ENCODE measurements around the gene FARP1.

The FARP1 gene

DNA sequence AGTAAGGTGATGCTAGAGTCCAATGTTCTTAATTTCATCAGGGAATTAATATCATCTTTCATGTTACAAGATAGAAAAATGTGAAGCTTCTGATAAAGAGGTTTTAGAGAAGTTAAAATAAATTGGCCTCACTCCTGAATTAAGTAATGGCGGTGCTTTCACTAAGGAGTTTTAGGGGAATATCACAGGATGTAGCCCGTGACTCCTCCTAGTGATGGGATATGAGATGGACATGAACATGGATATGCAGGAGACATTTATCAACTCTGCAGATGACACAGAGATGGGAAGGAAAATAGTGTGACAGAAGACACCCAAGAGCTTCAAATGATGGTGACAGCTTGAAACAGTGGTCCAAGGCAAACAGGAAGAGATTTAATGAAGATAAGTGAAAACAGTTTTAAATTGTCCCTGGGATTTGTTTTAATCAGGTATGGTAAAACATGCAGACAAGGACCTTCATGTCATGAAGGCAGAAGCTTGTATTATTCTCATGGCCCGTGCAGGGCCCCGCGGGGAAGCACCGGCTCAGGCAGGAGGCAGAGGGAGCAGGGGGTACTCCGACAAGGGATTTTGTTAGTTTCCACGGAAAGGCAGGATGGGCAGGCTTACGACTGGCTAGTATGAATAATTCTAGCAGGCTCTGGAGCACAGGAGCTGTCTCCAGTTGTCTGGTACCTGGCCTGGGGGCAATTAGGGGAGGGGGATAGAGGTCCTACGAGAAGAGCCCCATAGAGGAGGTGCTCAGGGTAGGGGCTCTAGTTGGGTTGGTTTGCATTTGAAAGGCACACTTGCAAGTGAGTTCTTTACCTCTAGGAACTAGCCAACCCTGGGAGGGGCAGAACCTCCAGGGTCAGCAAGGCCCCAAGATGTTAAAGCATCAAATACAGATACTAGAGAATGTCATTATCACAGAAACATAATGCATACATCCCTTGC lies 38.7 kb upstream of the FARP1 start:
- H3K4me1 ChIP-seq (ENCODE audit: low read depth, poor library complexity, severe bottlenecking), result no peaks in the 10 kb centered on the region
- no peak overlapping the region for H3K4me3 ChIP-seq (IDR thresholded peaks at IDR 0.05; ENCODE audit: insufficient read depth, low read depth, low read length)
- H3K9ac ChIP-seq, result no peak overlapping the region
- H3K4me2 ChIP-seq, result no peak overlapping the region
- TF ChIP-seq, protein P1, sequence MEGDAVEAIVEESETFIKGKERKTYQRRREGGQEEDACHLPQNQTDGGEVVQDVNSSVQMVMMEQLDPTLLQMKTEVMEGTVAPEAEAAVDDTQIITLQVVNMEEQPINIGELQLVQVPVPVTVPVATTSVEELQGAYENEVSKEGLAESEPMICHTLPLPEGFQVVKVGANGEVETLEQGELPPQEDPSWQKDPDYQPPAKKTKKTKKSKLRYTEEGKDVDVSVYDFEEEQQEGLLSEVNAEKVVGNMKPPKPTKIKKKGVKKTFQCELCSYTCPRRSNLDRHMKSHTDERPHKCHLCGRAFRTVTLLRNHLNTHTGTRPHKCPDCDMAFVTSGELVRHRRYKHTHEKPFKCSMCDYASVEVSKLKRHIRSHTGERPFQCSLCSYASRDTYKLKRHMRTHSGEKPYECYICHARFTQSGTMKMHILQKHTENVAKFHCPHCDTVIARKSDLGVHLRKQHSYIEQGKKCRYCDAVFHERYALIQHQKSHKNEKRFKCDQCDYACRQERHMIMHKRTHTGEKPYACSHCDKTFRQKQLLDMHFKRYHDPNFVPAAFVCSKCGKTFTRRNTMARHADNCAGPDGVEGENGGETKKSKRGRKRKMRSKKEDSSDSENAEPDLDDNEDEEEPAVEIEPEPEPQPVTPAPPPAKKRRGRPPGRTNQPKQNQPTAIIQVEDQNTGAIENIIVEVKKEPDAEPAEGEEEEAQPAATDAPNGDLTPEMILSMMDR (conservative IDR thresholded peaks at IDR 0.05; ENCODE audit: low read depth, low read length), result no peak
- H3K79me2 ChIP-seq (ENCODE audit: insufficient read depth, low read depth), result no peaks in the 10 kb centered on the region
- no peak overlapping the region for H2AFZ ChIP-seq (ENCODE audit: low read depth)
- no peaks in the 10 kb centered on the region for H3K36me3 ChIP-seq (ENCODE audit: insufficient read depth)
- no peak overlapping the region for H3K27ac ChIP-seq
- no peaks in the 10 kb centered on the region for H3K27me3 ChIP-seq (ENCODE audit: insufficient read depth, low read depth)
- H4K20me1 ChIP-seq (ENCODE audit: insufficient read depth), result no peaks in the 10 kb centered on the region

DNA sequence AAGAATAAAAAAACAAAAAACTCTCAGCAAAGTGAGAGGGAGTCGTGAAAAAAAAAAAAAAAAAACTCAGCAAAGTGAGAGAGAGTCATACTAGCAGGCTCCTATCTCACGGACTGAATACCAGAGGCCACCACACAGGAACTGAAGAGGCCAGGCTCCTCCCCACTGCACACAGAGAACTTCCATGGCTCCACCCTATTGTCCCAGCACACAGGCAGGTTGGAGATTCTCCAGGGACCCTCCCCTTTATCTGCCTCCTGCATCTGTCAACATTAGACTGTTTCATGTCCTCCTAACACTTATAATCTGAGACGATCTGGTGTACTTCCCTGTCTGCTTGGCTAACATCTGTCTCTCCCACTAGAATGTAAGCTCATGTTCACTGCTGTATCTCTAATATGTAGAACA lies 37.0 kb upstream of the FARP1 start:
- Histone ChIP-seq H3K4me2 (no peak overlapping the region), H3K27ac (no peak overlapping the region), H3K9ac (no peak overlapping the region), H3K36me3 (ENCODE audit: insufficient read depth) (no peaks in the 10 kb centered on the region), H3K4me1 (ENCODE audit: low read depth, poor library complexity, severe bottlenecking) (no peaks in the 10 kb centered on the region), H3K27me3 (ENCODE audit: insufficient read depth, low read depth) (no peaks in the 10 kb centered on the region), H3K4me3 (IDR thresholded peaks at IDR 0.05; ENCODE audit: insufficient read depth, low read depth, low read length) (no peak overlapping the region), H4K20me1 (ENCODE audit: insufficient read depth) (no peaks in the 10 kb centered on the region), H3K79me2 (ENCODE audit: insufficient read depth, low read depth) (no peaks in the 10 kb centered on the region), H2AFZ (ENCODE audit: low read depth) (no peak overlapping the region)
- TF ChIP-seq, protein P1 (conservative IDR thresholded peaks at IDR 0.05; ENCODE audit: low read depth, low read length), result no peak

DNA sequence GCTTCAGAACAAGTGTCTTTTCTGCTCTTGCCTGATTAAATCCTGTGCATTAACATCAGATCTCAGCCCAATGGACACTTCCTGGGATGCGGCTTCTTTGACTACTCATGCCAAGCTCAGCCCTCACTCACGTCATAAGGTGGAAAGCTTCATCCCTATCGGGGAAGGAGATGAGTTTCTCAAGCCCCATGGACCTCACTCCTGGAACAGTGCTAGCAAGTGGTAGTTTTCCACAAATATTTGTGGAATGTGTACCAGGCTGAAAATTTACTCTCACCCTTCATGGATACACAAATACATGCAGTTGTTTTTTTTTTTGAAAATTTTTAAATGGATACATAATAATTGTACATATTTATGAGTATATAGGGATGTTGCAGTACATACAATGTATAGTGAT lies 34.6 kb upstream of the FARP1 start:
- TF ChIP-seq, protein P1 (conservative IDR thresholded peaks at IDR 0.05; ENCODE audit: low read depth, low read length), result no peak

DNA sequence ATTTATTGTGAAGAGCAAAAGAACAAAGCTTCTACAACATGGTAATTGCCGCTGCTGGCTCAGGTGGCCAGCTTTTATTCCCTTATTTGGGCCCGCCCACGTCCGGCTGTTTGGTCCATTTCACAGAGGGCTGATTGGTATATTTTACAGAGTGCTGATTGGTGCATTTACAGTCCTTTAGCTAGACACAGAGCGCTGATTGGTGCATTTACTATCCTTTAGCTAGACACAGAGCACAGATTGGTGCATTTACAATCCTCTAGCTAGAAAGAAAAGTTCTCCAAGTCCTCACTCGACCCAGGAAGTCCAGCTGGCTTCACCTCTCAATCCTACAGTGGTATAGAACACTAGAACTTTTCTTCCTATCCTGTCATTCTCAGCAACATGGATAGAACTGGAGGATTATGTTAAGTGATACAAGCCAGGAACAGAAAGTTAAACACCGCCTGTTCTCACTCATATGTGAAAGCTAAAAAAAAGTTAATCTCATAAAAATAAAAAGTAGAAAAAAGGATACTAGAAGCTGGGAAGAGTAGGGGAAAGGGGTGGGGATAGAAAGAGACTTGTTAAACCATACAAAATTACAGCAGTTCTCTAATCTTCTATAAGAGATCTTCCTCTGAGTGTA lies 33.6 kb upstream of the FARP1 start:
- no peaks in the 10 kb centered on the region for H3K79me2 ChIP-seq (ENCODE audit: insufficient read depth, low read depth)
- H3K27me3 ChIP-seq (ENCODE audit: insufficient read depth, low read depth), result no peaks in the 10 kb centered on the region
- no peak overlapping the region for H3K9ac ChIP-seq
- no peak overlapping the region for H2AFZ ChIP-seq (ENCODE audit: low read depth)
- TF ChIP-seq, protein P1 (conservative IDR thresholded peaks at IDR 0.05; ENCODE audit: low read depth, low read length), result no peak
- no peaks in the 10 kb centered on the region for H4K20me1 ChIP-seq (ENCODE audit: insufficient read depth)
- H3K36me3 ChIP-seq (ENCODE audit: insufficient read depth), result no peaks in the 10 kb centered on the region
- no peak overlapping the region for H3K4me3 ChIP-seq (IDR thresholded peaks at IDR 0.05; ENCODE audit: insufficient read depth, low read depth, low read length)
- H3K4me2 ChIP-seq, result no peak overlapping the region
- H3K4me1 ChIP-seq (ENCODE audit: low read depth, poor library complexity, severe bottlenecking), result no peaks in the 10 kb centered on the region
- no peak overlapping the region for H3K27ac ChIP-seq

More for the DNA sequence above, 34.6 kb upstream of the FARP1 start:
- H4K20me1 ChIP-seq (ENCODE audit: insufficient read depth), result no peaks in the 10 kb centered on the region
- no peak overlapping the region for H3K4me2 ChIP-seq
- no peak overlapping the region for H2AFZ ChIP-seq (ENCODE audit: low read depth)
- no peaks in the 10 kb centered on the region for H3K36me3 ChIP-seq (ENCODE audit: insufficient read depth)
- no peak overlapping the region for H3K4me3 ChIP-seq (IDR thresholded peaks at IDR 0.05; ENCODE audit: insufficient read depth, low read depth, low read length)
- H3K27ac ChIP-seq, result no peak overlapping the region
- no peaks in the 10 kb centered on the region for H3K4me1 ChIP-seq (ENCODE audit: low read depth, poor library complexity, severe bottlenecking)
- no peaks in the 10 kb centered on the region for H3K79me2 ChIP-seq (ENCODE audit: insufficient read depth, low read depth)
- H3K27me3 ChIP-seq (ENCODE audit: insufficient read depth, low read depth), result no peaks in the 10 kb centered on the region
- no peak overlapping the region for H3K9ac ChIP-seq
